22Rv1 (cell line): ENCODE data around the gene FBXL4.

ENCODE experiments used
- ZFX ChIP-seq: fragments of 450-650 bp; IDR thresholded peaks from 2 replicates; pipeline ENCODE4 v1.6.1; 2017; ENCODE audit warnings: antibody characterized with exemption, borderline replicate concordance
- TF ChIP-seq, protein P1 (sequence below): fragments of 450-650 bp; IDR thresholded peaks from 2 replicates; pipeline ENCODE4 v1.5.1; 2017; ENCODE audit warnings: mild to moderate bottlenecking

DNA sequence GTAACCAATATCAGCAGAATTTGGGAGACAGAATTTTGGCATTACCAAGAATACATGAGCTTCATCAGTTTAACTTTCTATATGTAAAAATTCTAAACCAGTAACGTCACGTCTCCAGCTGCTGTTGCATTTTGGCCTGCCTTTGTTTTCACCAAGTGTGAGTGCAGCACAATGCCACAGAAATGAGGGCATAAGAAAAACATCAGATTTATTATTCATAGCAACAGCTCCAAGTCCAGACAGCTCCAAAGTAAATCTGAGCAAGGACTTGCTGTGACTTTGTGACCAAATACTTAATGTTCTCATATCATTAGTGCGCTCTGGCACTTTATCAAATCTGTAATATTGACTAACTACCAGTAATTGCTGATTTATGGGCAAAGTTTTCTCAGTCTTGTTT lies 11.0 kb upstream of the FBXL4 start:
- TF ChIP-seq, protein P1, sequence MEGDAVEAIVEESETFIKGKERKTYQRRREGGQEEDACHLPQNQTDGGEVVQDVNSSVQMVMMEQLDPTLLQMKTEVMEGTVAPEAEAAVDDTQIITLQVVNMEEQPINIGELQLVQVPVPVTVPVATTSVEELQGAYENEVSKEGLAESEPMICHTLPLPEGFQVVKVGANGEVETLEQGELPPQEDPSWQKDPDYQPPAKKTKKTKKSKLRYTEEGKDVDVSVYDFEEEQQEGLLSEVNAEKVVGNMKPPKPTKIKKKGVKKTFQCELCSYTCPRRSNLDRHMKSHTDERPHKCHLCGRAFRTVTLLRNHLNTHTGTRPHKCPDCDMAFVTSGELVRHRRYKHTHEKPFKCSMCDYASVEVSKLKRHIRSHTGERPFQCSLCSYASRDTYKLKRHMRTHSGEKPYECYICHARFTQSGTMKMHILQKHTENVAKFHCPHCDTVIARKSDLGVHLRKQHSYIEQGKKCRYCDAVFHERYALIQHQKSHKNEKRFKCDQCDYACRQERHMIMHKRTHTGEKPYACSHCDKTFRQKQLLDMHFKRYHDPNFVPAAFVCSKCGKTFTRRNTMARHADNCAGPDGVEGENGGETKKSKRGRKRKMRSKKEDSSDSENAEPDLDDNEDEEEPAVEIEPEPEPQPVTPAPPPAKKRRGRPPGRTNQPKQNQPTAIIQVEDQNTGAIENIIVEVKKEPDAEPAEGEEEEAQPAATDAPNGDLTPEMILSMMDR, result no peak
- TF ChIP-seq ZFX, result no peak
